Nephron (organoid): ENCODE results near the gene STYXL1.

Source experiments
- H3K27ac Mint-ChIP-seq, 3 experiments: 2 replicates each; pipeline ENCODE4 v1.8.0; 2020; ENCODE audit warnings: mixed read lengths in 3 of 3, mild to moderate bottlenecking in 2 of 3, moderate library complexity in 1 of 3
- H3K27me3 Mint-ChIP-seq: 2 replicates; pipeline ENCODE4 v1.8.0; 2021; ENCODE audit warnings: low read depth, mild to moderate bottlenecking, moderate library complexity, mixed read lengths
- H3K36me3 Mint-ChIP-seq: 2 replicates; pipeline ENCODE4 v1.8.0; 2020; ENCODE audit warnings: low read depth, mixed read lengths
- H3K4me1 Mint-ChIP-seq: 2 replicates; pipeline ENCODE4 v1.8.0; 2020; ENCODE audit warnings: mixed read lengths
- H3K4me3 Mint-ChIP-seq, 3 experiments: 2 replicates each; pipeline ENCODE4 v1.8.0; 2020; ENCODE audit warnings: mild to moderate bottlenecking in 3 of 3, mixed read lengths in 3 of 3, moderate library complexity in 2 of 3
- H3K9me3 Mint-ChIP-seq: 2 replicates; pipeline ENCODE4 v1.8.0; 2020; ENCODE audit warnings: mixed read lengths
- TF ChIP-seq, protein P1 (sequence below), 3 experiments: fragments of 200-600 bp; sonication (generic); IDR thresholded peaks; one replicate each; pipeline ENCODE4 v1.5.0; 2021; ENCODE audit warnings: antibody characterized with exemption in 3 of 3; ENCODE audit not compliant: unreplicated experiment in 3 of 3

The STYXL1 gene

DNA sequence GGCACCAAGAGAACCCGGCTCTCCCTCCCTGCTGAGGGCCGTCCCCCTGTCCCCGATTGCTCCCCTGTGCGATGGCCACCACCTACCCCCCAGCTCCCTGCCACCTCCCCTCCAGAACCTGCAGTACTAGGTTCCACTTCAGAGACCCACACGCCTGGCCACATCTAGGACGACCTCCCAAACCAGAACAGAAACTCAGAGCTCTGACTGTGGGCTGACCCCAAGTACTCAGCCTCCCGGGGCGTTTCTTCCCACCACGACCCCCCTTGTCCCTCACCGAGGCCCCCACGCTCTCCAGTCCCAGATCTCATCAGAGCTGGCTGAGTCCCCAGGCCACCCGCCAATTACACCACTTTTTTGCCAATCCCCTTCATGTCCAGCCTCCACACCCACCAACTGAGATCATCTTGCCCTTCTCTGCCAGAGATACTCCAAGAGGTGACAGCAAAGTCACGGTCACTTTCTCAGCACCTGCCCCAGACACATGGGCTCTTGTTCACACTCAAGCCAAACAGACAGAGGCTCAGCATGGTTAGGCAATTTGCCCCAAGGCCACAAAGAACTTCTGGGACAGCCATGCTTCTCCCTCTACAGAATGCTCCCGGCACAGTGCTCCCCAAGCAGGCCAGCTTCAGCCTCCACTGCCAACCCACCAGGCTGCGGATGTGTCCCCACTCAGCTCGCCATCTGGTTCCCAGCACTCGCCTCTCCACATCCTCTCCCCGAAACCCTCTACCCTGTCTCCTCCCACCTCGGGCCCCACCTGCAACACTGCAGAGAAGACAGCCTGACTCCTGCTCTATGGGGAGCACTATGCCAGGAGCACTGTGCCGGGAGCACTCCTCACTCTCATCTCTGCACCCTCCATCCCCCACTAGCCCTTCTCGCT lies 58.1 kb downstream of the STYXL1 start:
- Mint-ChIP-seq H3K36me3 (peaks cover 10% of the 10 kb centered on the region), H3K4me1 (peaks cover 19% of the 10 kb centered on the region), H3K27ac (peak overlapping the region in 1 of 3 experiments; percentile 69), H3K27me3 (no peaks in the 10 kb centered on the region), H3K9me3 (no peaks in the 10 kb centered on the region), H3K4me3 (peak overlapping the region; percentile 8 to 62 (median 13))
- TF ChIP-seq, protein P1, sequence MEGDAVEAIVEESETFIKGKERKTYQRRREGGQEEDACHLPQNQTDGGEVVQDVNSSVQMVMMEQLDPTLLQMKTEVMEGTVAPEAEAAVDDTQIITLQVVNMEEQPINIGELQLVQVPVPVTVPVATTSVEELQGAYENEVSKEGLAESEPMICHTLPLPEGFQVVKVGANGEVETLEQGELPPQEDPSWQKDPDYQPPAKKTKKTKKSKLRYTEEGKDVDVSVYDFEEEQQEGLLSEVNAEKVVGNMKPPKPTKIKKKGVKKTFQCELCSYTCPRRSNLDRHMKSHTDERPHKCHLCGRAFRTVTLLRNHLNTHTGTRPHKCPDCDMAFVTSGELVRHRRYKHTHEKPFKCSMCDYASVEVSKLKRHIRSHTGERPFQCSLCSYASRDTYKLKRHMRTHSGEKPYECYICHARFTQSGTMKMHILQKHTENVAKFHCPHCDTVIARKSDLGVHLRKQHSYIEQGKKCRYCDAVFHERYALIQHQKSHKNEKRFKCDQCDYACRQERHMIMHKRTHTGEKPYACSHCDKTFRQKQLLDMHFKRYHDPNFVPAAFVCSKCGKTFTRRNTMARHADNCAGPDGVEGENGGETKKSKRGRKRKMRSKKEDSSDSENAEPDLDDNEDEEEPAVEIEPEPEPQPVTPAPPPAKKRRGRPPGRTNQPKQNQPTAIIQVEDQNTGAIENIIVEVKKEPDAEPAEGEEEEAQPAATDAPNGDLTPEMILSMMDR (IDR thresholded peaks at IDR 0.05; ENCODE audit: unreplicated experiment in 3 of 3) = no peak

DNA sequence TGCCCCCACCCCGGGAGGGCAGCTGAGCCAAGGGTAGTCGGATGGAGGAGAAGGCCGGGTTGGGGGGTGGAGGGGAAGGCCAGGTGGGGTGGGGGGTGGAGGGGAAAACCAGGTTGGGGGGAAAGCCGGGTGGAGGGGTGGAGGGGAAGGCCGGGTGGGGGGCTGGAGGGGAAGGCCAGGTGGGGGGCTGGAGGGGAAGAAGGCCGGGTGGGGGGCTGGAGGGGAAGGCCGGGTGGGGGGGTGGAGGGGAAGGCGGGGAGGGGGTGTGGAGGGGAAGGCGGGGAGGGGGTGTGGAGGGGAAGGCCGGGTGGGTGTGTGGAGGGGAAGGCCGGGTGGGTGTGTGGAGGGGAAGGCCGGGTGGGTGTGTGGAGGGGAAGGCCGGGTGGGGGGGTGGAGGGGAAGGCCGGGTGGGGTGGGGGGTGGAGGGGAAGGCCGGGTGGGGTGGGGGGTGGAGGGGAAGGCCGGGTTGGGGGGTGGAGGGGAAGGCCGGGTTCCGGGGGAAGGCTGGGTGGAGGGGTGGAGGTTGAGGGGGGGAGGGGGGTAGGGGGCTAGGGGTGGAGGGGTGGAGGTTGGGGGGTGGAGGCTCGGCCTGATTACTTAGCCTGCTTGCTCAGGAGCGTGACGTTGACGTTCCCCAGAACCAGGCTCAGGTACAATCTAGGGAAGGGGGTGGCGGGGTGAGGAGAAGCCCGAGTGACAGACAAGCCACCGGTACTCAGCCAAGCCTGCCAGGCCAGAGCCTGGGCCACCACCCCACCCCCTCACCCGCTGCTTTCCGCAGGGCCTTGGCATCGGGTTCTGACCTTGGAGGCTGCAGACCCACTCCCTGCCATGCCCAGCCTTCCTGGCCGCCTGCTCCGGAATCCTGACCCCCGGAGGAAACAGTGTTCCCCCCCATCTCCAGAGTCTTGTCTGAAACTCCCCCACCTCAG lies 59.0 kb downstream of the STYXL1 start:
- TF ChIP-seq, protein P1 (IDR thresholded peaks at IDR 0.05; ENCODE audit: unreplicated experiment in 3 of 3) = no peak
- no peaks in the 10 kb centered on the region for H3K27me3 Mint-ChIP-seq
- H3K4me3 Mint-ChIP-seq = no peak overlapping the region
- H3K27ac Mint-ChIP-seq = peak overlapping the region in 1 of 3 experiments; percentile 69
- H3K4me1 Mint-ChIP-seq = peaks cover 19% of the 10 kb centered on the region
- no peaks in the 10 kb centered on the region for H3K9me3 Mint-ChIP-seq
- peaks cover 10% of the 10 kb centered on the region for H3K36me3 Mint-ChIP-seq

DNA sequence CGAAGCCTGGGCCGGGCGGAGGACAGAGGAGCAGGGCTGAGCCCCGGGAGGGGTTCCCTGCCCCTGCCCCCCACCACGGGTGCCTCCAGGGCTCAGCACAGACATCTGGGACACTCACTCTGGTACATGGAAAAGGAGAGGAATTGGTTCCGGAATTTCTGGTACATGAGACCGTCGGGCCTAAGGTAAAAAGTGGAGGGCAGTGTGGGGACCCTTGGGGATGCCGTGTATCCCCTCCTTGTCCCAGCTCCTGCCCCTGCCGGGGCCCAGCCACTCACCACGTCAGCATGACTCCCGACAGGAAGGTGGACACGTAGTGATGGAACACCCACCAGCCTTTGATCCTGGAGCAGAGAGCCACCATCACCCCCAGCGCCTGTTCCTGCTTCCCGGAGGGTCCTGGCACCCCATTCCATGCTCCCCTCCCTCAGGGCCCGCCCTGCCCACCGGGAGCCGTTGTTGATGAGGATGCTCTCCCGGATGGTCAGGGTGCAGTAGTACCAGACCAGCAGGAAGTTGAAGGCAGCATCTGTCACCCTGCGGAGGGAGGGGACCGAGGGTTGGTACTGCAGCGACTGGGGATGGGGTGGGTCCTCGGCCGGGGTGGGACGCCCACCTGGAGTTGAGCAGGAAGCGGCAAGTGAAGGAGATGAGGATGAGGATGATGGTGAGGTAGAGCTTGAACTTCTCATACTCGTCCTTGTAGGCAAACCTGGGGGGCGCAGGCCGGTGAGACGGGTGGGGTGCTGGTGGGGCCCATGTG lies 59.8 kb downstream of the STYXL1 start:
- Mint-ChIP-seq H3K36me3 (peaks cover 10% of the 10 kb centered on the region), H3K27me3 (no peaks in the 10 kb centered on the region), H3K4me3 (no peak overlapping the region), H3K4me1 (peaks cover 19% of the 10 kb centered on the region), H3K9me3 (no peaks in the 10 kb centered on the region), H3K27ac (no peak overlapping the region)
- TF ChIP-seq, protein P1 (IDR thresholded peaks at IDR 0.05; ENCODE audit: unreplicated experiment in 3 of 3) = no peak

DNA sequence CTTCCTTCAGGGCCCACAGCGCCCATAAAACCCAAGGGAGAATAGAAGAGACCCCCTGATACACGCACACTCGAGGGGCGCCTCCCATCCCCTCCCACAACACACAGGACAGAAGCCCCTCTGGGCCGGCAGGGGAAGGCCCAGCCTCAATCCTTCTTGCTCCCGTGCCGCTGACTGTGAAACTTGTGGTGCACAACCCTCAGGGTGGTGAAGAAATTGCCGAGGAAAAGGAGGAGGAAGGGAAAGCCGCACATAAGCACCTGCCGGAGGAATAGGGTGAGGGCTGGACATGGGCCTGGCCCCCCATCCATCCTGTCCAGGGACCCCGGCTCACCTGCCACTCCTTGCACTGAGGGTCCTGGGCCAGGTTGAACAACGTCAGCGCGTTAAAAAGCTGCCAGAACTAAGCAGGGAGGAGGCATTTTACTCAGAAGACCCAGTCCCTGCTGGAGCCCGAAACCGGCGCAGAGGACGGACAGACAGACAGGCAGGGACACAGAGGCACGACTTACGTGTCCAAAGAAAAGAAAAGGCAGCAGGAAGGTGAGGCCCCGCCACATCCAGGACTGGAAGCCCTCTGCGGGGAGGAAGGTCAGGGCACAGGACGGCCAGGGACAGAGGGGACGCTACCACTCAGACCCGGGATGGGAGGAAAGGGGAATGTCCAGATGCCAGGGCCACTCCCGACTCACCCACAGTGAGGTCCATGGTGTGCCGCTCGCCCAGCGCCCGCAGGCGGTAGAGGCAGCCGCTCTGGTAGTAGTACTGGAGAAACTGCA lies 60.6 kb downstream of the STYXL1 start:
- H3K4me3 Mint-ChIP-seq = no peak overlapping the region
- TF ChIP-seq, protein P1 (IDR thresholded peaks at IDR 0.05; ENCODE audit: unreplicated experiment in 3 of 3) = no peak

DNA sequence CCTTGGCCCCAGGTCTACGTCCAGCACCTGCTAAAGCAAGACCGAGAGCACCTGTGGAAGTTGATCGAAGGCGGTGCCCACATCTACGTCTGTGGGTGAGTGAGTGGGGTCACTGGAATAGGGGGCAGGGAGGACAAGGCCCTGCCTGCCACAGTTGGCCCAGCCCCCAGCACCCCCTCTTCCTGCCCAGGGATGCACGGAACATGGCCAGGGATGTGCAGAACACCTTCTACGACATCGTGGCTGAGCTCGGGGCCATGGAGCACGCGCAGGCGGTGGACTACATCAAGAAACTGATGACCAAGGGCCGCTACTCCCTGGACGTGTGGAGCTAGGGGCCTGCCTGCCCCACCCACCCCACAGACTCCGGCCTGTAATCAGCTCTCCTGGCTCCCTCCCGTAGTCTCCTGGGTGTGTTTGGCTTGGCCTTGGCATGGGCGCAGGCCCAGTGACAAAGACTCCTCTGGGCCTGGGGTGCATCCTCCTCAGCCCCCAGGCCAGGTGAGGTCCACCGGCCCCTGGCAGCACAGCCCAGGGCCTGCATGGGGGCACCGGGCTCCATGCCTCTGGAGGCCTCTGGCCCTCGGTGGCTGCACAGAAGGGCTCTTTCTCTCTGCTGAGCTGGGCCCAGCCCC lies 61.5 kb downstream of the STYXL1 start:
- Mint-ChIP-seq H3K4me1 (peaks cover 19% of the 10 kb centered on the region), H3K9me3 (no peaks in the 10 kb centered on the region), H3K36me3 (peaks cover 10% of the 10 kb centered on the region), H3K27me3 (no peaks in the 10 kb centered on the region), H3K4me3 (no peak overlapping the region), H3K27ac (no peak overlapping the region)
- TF ChIP-seq, protein P1 (IDR thresholded peaks at IDR 0.05; ENCODE audit: unreplicated experiment in 3 of 3) = no peak

More for the DNA sequence above, 60.6 kb downstream of the STYXL1 start:
- Mint-ChIP-seq H3K27me3 (no peaks in the 10 kb centered on the region), H3K27ac (no peak overlapping the region), H3K4me1 (peaks cover 19% of the 10 kb centered on the region), H3K36me3 (peaks cover 10% of the 10 kb centered on the region), H3K9me3 (no peaks in the 10 kb centered on the region)
